GM23338 (cell line): Measurements from ENCODE around the gene ERI3.

Source experiments
- CREB1 ChIP-seq: fragments of 250-450 bp; sonication (Bioruptor Pico); IDR thresholded peaks from 2 replicates; pipeline ENCODE4 v1.5.0; 2020; ENCODE audit warnings: low read depth, mild to moderate bottlenecking, moderate library complexity
- CTCF ChIP-seq, 2 experiments: fragments of 200-600 bp in 1 of 2; sonication (generic) in 1 of 2; conservative IDR thresholded peaks; 2 replicates each; pipeline versions ENCODE4 v1.5.1 to v1.6.1; 2016 to 2017; ENCODE audit warnings: antibody characterized with exemption in 2 of 2, low read depth in 2 of 2, mild to moderate bottlenecking in 2 of 2, moderate library complexity in 1 of 2
- ETS1 ChIP-seq: IDR thresholded peaks from 2 replicates; pipeline ENCODE4 v1.6.1; 2016; ENCODE audit warnings: antibody characterized with exemption
- EZH2 ChIP-seq: fragments of 200-600 bp; sonication (generic); IDR thresholded peaks from one replicate; pipeline ENCODE4 v1.8.0; 2017; ENCODE audit warnings: antibody characterized with exemption, mild to moderate bottlenecking, low read depth; ENCODE audit not compliant: unreplicated experiment
- EZH2phosphoT487 ChIP-seq: fragments of 200-600 bp; sonication (generic); IDR thresholded peaks from one replicate; pipeline ENCODE4 v1.8.1; 2018; ENCODE audit warnings: antibody characterized with exemption; ENCODE audit not compliant: unreplicated experiment
- JUNB ChIP-seq: IDR thresholded peaks from one replicate; pipeline ENCODE4 v1.6.1; 2016; ENCODE audit warnings: antibody characterized with exemption; ENCODE audit not compliant: unreplicated experiment
- POLR2AphosphoS5 ChIP-seq: IDR thresholded peaks from 2 replicates; pipeline ENCODE4 v1.6.1; 2016; ENCODE audit warnings: antibody characterized with exemption, low read depth
- REST ChIP-seq: IDR thresholded peaks from one replicate; pipeline ENCODE4 v1.6.1; 2018; ENCODE audit warnings: antibody characterized with exemption; ENCODE audit not compliant: unreplicated experiment
- STAT1 ChIP-seq: IDR thresholded peaks from one replicate; pipeline ENCODE4 v1.6.1; 2016; ENCODE audit warnings: antibody characterized with exemption; ENCODE audit not compliant: unreplicated experiment
- ZNF331 ChIP-seq: fragments of 250-450 bp; sonication (Bioruptor Pico); IDR thresholded peaks from 2 replicates; pipeline ENCODE4 v1.5.0; 2020; ENCODE audit warnings: low read depth, mild to moderate bottlenecking, moderate library complexity

DNA sequence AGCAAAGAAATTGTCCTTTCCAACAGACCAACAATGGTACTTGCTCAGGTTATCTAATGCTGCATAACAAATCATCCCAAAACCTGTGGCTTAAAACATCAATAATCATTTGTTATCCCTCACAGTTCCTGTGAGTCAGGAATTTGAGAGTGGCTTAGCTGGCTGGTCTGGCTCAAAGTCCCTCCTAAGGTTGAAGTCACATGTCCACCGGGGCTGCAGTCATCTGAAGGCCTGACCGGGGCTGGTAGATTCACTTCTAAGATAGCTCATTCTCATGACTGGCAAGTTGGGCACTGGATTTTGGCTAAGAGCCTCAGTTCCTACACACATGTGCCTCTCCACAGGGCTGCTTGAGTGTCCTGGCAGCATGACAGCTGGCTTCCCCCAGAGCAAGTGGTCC lies 16.9 kb downstream of the ERI3 start:
- TF ChIP-seq CTCF (conservative IDR thresholded peaks at IDR 0.05; ENCODE audit: low read depth in 2 of 2): no peak
- no peak for TF ChIP-seq EZH2
- no peak for TF ChIP-seq EZH2phosphoT487
- TF ChIP-seq REST: no peak
- no peak for TF ChIP-seq POLR2AphosphoS5
- TF ChIP-seq STAT1: no peak
- TF ChIP-seq JUNB: no peak
- no peak for TF ChIP-seq CREB1 (CRISPR knock-in tag)
- no peak for TF ChIP-seq ZNF331 (CRISPR knock-in tag)
- no peak for TF ChIP-seq ETS1
